Measurements from ENCODE around the gene SOX14.

Gene SOX14

DNA sequence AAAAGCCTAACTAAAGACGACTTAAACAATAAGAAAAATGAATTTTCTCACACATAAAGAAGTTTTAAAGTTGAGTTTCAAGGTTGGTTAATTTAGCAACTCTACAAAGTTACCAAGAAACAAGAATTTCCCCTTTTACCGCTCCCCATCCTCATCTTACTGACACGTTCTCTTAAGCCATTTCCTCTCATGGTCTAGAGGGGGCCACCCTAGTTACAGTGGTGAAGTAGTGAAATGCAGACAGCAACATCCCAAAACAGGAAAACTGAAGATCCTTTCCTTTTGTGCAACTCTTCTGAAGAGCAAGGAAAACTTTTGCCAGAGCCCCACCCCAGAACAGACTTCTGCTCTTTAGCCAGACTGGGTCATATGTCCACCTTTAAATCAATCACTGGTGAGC lies 17.3 kb upstream of the SOX14 start:
- Histone ChIP-seq H3K9me2 (ENCODE audit: low read depth, low read length) (no peaks in the 10 kb centered on the region), H3K27me3 (ENCODE audit: insufficient read depth, low read length) (no peaks in the 10 kb centered on the region), H3K9ac (ENCODE audit: low read length) (no peak overlapping the region), H3K4me2 (ENCODE audit: low read length) (no peak overlapping the region), H3K9me3 (ENCODE audit: low read length) (no peaks in the 10 kb centered on the region), H2AFZ (ENCODE audit: low read length) (no peak overlapping the region), H3K36me3 (ENCODE audit: insufficient read depth, low read length) (no peaks in the 10 kb centered on the region), H3K4me1 (ENCODE audit: insufficient read depth, low read length, severe bottlenecking) (no peaks in the 10 kb centered on the region), H3K79me2 (ENCODE audit: insufficient read depth, low read length) (no peaks in the 10 kb centered on the region), H3F3A (ENCODE audit: insufficient read depth, low read length) (no peaks in the 10 kb centered on the region), H3K4me3 (ENCODE audit: low read depth, low read length, poor library complexity, severe bottlenecking) (no peak overlapping the region), H4K20me1 (ENCODE audit: insufficient read depth, low read length) (no peaks in the 10 kb centered on the region), H3K27ac (ENCODE audit: low read depth, low read length, poor library complexity, severe bottlenecking) (no peak overlapping the region)
- no peak for TF ChIP-seq EZH2 (IDR thresholded peaks at IDR 0.05; ENCODE audit: borderline replicate concordance, low read length)
- TF ChIP-seq, protein P1, sequence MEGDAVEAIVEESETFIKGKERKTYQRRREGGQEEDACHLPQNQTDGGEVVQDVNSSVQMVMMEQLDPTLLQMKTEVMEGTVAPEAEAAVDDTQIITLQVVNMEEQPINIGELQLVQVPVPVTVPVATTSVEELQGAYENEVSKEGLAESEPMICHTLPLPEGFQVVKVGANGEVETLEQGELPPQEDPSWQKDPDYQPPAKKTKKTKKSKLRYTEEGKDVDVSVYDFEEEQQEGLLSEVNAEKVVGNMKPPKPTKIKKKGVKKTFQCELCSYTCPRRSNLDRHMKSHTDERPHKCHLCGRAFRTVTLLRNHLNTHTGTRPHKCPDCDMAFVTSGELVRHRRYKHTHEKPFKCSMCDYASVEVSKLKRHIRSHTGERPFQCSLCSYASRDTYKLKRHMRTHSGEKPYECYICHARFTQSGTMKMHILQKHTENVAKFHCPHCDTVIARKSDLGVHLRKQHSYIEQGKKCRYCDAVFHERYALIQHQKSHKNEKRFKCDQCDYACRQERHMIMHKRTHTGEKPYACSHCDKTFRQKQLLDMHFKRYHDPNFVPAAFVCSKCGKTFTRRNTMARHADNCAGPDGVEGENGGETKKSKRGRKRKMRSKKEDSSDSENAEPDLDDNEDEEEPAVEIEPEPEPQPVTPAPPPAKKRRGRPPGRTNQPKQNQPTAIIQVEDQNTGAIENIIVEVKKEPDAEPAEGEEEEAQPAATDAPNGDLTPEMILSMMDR (IDR thresholded peaks at IDR 0.05; ENCODE audit: low read length) = no peak

DNA sequence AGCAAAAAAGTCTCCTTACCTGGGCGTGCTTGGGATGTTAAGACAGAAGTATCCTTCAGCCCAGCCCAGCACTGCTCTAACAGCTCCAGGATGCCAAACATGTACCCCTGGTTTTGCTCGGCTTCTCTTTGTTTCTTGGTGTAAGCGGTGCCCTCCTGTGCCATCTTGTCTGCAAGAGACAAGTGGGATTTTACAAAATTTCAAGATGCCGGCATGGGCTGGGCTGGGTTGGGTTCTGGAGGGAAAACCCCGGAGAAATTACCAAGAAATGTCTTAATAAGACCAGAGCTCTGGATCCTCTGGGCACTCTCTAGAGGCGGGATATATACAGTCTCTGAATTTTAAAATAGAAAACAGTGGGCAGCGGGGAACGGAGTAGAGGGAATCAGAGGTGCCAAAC lies 4.6 kb upstream of the SOX14 start:
- Histone ChIP-seq H4K20me1 (ENCODE audit: insufficient read depth, low read length) (no peaks in the 10 kb centered on the region), H3K79me2 (ENCODE audit: insufficient read depth, low read length) (no peaks in the 10 kb centered on the region), H3K4me2 (ENCODE audit: low read length) (no peak overlapping the region), H3K36me3 (ENCODE audit: insufficient read depth, low read length) (no peaks in the 10 kb centered on the region), H3K27me3 (ENCODE audit: insufficient read depth, low read length) (no peaks in the 10 kb centered on the region), H3K9me2 (ENCODE audit: low read depth, low read length) (no peaks in the 10 kb centered on the region), H3K9me3 (ENCODE audit: low read length) (no peaks in the 10 kb centered on the region), H3K27ac (ENCODE audit: low read depth, low read length, poor library complexity, severe bottlenecking) (no peak overlapping the region), H3F3A (ENCODE audit: insufficient read depth, low read length) (no peaks in the 10 kb centered on the region), H3K9ac (ENCODE audit: low read length) (no peak overlapping the region), H3K4me3 (ENCODE audit: low read depth, low read length, poor library complexity, severe bottlenecking) (no peak overlapping the region), H3K4me1 (ENCODE audit: insufficient read depth, low read length, severe bottlenecking) (no peaks in the 10 kb centered on the region), H2AFZ (ENCODE audit: low read length) (no peak overlapping the region)
- TF ChIP-seq EZH2 (IDR thresholded peaks at IDR 0.05; ENCODE audit: borderline replicate concordance, low read length) = no peak
- TF ChIP-seq, protein P1 (IDR thresholded peaks at IDR 0.05; ENCODE audit: low read length) = no peak

DNA sequence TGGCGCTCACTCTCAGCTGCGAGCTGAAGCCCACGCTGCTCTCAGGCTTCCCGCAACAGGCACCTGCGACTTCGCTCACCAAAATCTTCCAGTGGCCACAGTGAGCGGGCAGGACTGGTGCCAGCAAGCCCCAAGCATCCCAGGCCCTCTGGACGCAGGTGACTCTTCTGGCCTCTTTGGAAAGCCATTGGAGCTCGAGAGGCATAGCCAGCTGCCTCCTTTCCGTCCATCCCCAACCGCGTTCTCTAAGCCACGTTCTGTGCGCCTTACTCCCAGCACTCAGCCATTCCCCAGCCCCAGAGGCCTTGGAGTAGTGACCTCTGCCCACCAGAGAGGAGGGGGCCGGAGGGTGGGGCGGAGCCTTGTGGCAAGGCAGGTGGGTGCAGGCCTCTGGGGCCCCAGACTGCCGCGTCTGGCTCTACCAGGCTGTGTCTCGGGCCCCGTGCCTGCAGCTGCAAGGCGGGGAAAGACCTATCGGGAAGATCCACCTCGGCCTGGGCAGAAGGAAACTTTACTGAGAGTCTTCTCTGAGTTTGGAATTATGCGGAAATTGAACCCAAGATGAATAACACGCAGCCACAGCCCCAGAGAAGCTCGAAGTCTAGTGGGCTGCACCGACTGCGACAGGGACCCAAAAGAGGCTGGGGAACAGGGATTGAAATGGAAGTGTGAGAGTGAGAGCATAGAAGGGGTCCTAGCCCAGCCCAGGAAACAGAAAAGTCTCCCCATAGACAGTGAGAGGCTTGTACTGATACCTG lies 3.6 kb upstream of the SOX14 start:
- no peaks in the 10 kb centered on the region for H3K9me3 ChIP-seq (ENCODE audit: low read length)
- no peak overlapping the region for H3K27ac ChIP-seq (ENCODE audit: low read depth, low read length, poor library complexity, severe bottlenecking)
- no peaks in the 10 kb centered on the region for H3F3A ChIP-seq (ENCODE audit: insufficient read depth, low read length)
- TF ChIP-seq, protein P1 (IDR thresholded peaks at IDR 0.05; ENCODE audit: low read length) = no peak
- TF ChIP-seq EZH2 (IDR thresholded peaks at IDR 0.05; ENCODE audit: borderline replicate concordance, low read length) = no peak
- no peaks in the 10 kb centered on the region for H3K79me2 ChIP-seq (ENCODE audit: insufficient read depth, low read length)
- no peak overlapping the region for H2AFZ ChIP-seq (ENCODE audit: low read length)
- H3K27me3 ChIP-seq (ENCODE audit: insufficient read depth, low read length) = no peaks in the 10 kb centered on the region
- no peak overlapping the region for H3K9ac ChIP-seq (ENCODE audit: low read length)
- no peaks in the 10 kb centered on the region for H3K36me3 ChIP-seq (ENCODE audit: insufficient read depth, low read length)
- no peaks in the 10 kb centered on the region for H3K9me2 ChIP-seq (ENCODE audit: low read depth, low read length)
- H3K4me3 ChIP-seq (ENCODE audit: low read depth, low read length, poor library complexity, severe bottlenecking) = no peak overlapping the region
- no peaks in the 10 kb centered on the region for H4K20me1 ChIP-seq (ENCODE audit: insufficient read depth, low read length)
- no peaks in the 10 kb centered on the region for H3K4me1 ChIP-seq (ENCODE audit: insufficient read depth, low read length, severe bottlenecking)
- H3K4me2 ChIP-seq (ENCODE audit: low read length) = no peak overlapping the region

Data from OCI-LY1 (cell line).